ENCODE measurements around the gene ZGLP1.

ZGLP1 gene

GRCh38 chr19:10286803-10287737 lies 22.5 kb downstream of the ZGLP1 start, which contains the start of gene ICAM4:
ICAM4 (plus strand) TSS chr19:10286955; CDS start chr19:10287013, 58 bp downstream.
- DNase-seq, result peak in 1 of 2 donors; percentile 35
- H2AFZ ChIP-seq (ENCODE audit: insufficient read depth, low read length, poor library complexity), result no peak within 1 kb of the TSS
- no peak within 1 kb of the TSS for H3K4me2 ChIP-seq (ENCODE audit: low read length)
- H3K27ac ChIP-seq (ENCODE audit: low read depth, low read length), result no peak within 1 kb of the TSS
- no peak within 1 kb of the TSS for H4K8ac ChIP-seq (ENCODE audit: low read depth, low read length)
- peaks cover 0 to 2% of the 10 kb centered on the region in 2 experiments for H3K36me3 ChIP-seq (ENCODE audit: control insufficient read depth in 1 of 2, insufficient read depth in 2 of 2, low read length in 2 of 2)
- no peak within 1 kb of the TSS for H2AK5ac ChIP-seq (ENCODE audit: low read length)
- H3K9ac ChIP-seq (ENCODE audit: low read length), result no peak within 1 kb of the TSS
- no peaks in the 10 kb centered on the region for H3K79me2 ChIP-seq (ENCODE audit: control insufficient read depth, insufficient read depth, low read length, poor library complexity)
- peaks cover 53% of the 10 kb centered on the region for H3K27me3 ChIP-seq (ENCODE audit: insufficient read depth, low read length)
- H2BK12ac ChIP-seq (ENCODE audit: low read length), result no peak within 1 kb of the TSS
- no peak within 1 kb of the TSS for H3K23ac ChIP-seq (ENCODE audit: low read length)
- peaks cover 21% of the 10 kb centered on the region for H3K9me3 ChIP-seq (ENCODE audit: insufficient read depth, low read depth, low read length)
- no peaks in the 10 kb centered on the region for H3K79me1 ChIP-seq (ENCODE audit: low read length)
- no peak within 1 kb of the TSS for H2BK120ac ChIP-seq (ENCODE audit: insufficient read depth, low read length, poor library complexity)
- H3K4ac ChIP-seq (ENCODE audit: low read depth, low read length), result no peak within 1 kb of the TSS
- no peak within 1 kb of the TSS for H4K91ac ChIP-seq (ENCODE audit: low read depth, low read length)
- no peak within 1 kb of the TSS for H4K12ac ChIP-seq (ENCODE audit: low read depth, low read length)
- no CpG with 5 or more reads among the region's 59 CpGs for WGBS (ENCODE audit: extremely low coverage, insufficient coverage, insufficient read length)
- peaks cover 12 to 17% of the 10 kb centered on the region in 2 experiments for H3K4me1 ChIP-seq (ENCODE audit: control insufficient read depth in 1 of 2, insufficient read depth in 2 of 2, low read length in 2 of 2)
- peak within 1 kb of the TSS; percentile 62 for H3K4me3 ChIP-seq (ENCODE audit: low read depth, low read length)
- no peak within 1 kb of the TSS for H3K14ac ChIP-seq (ENCODE audit: low read length)
- H2BK5ac ChIP-seq (ENCODE audit: low read depth, low read length, poor library complexity), result no peak within 1 kb of the TSS
- H3K18ac ChIP-seq (ENCODE audit: low read length), result no peak within 1 kb of the TSS

GRCh38 chr19:10285393-10285792 lies 24.2 kb downstream of the ZGLP1 start:
- Histone ChIP-seq H3K36me3 (ENCODE audit: control insufficient read depth in 1 of 2, insufficient read depth in 2 of 2, low read length in 2 of 2) (peaks cover 0 to 2% of the 10 kb centered on the region in 2 experiments), H3K18ac (ENCODE audit: low read length) (no peak overlapping the region), H4K91ac (ENCODE audit: low read depth, low read length) (no peak overlapping the region), H2BK5ac (ENCODE audit: low read depth, low read length, poor library complexity) (no peak overlapping the region), H2AFZ (ENCODE audit: insufficient read depth, low read length, poor library complexity) (no peak overlapping the region), H3K4me3 (ENCODE audit: low read depth, low read length) (peak overlapping the region; percentile 34), H3K4me1 (ENCODE audit: control insufficient read depth in 1 of 2, insufficient read depth in 2 of 2, low read length in 2 of 2) (peaks cover 8 to 10% of the 10 kb centered on the region in 2 experiments), H3K27ac (ENCODE audit: low read depth, low read length) (no peak overlapping the region), H3K23ac (ENCODE audit: low read length) (no peak overlapping the region), H3K9me3 (ENCODE audit: insufficient read depth, low read depth, low read length) (peaks cover 19% of the 10 kb centered on the region), H3K14ac (ENCODE audit: low read length) (no peak overlapping the region), H2AK5ac (ENCODE audit: low read length) (no peak overlapping the region), H3K4me2 (ENCODE audit: low read length) (no peak overlapping the region), H3K27me3 (ENCODE audit: insufficient read depth, low read length) (peaks cover 36% of the 10 kb centered on the region), H3K79me1 (ENCODE audit: low read length) (no peaks in the 10 kb centered on the region), H2BK12ac (ENCODE audit: low read length) (no peak overlapping the region), H4K8ac (ENCODE audit: low read depth, low read length) (no peak overlapping the region), H4K12ac (ENCODE audit: low read depth, low read length) (no peak overlapping the region), H2BK120ac (ENCODE audit: insufficient read depth, low read length, poor library complexity) (no peak overlapping the region), H3K79me2 (ENCODE audit: control insufficient read depth, insufficient read depth, low read length, poor library complexity) (no peaks in the 10 kb centered on the region), H3K9ac (ENCODE audit: low read length) (no peak overlapping the region), H3K4ac (ENCODE audit: low read depth, low read length) (no peak overlapping the region)
- no CpG with 5 or more reads among the region's 4 CpGs for WGBS (ENCODE audit: extremely low coverage, insufficient coverage, insufficient read length)
- no peak for DNase-seq

GRCh38 chr19:10284960-10285278 lies 24.7 kb downstream of the ZGLP1 start:
- peaks cover 0 to 2% of the 10 kb centered on the region in 2 experiments for H3K36me3 ChIP-seq (ENCODE audit: control insufficient read depth in 1 of 2, insufficient read depth in 2 of 2, low read length in 2 of 2)
- no peaks in the 10 kb centered on the region for H3K79me1 ChIP-seq (ENCODE audit: low read length)
- no peak overlapping the region for H3K18ac ChIP-seq (ENCODE audit: low read length)
- no peak overlapping the region for H4K8ac ChIP-seq (ENCODE audit: low read depth, low read length)
- H3K27ac ChIP-seq (ENCODE audit: low read depth, low read length), result no peak overlapping the region
- peaks cover 19% of the 10 kb centered on the region for H3K9me3 ChIP-seq (ENCODE audit: insufficient read depth, low read depth, low read length)
- no peak overlapping the region for H3K23ac ChIP-seq (ENCODE audit: low read length)
- no peak overlapping the region for H2BK120ac ChIP-seq (ENCODE audit: insufficient read depth, low read length, poor library complexity)
- no peak overlapping the region for H2AK5ac ChIP-seq (ENCODE audit: low read length)
- H3K9ac ChIP-seq (ENCODE audit: low read length), result no peak overlapping the region
- H3K4ac ChIP-seq (ENCODE audit: low read depth, low read length), result no peak overlapping the region
- no peak overlapping the region for H4K12ac ChIP-seq (ENCODE audit: low read depth, low read length)
- peaks cover 8 to 10% of the 10 kb centered on the region in 2 experiments for H3K4me1 ChIP-seq (ENCODE audit: control insufficient read depth in 1 of 2, insufficient read depth in 2 of 2, low read length in 2 of 2)
- H2AFZ ChIP-seq (ENCODE audit: insufficient read depth, low read length, poor library complexity), result no peak overlapping the region
- H3K27me3 ChIP-seq (ENCODE audit: insufficient read depth, low read length), result peaks cover 31% of the 10 kb centered on the region
- H3K4me3 ChIP-seq (ENCODE audit: low read depth, low read length), result peak overlapping the region; percentile 34
- no peak overlapping the region for H2BK12ac ChIP-seq (ENCODE audit: low read length)
- no CpG with 5 or more reads among the region's 13 CpGs for WGBS (ENCODE audit: extremely low coverage, insufficient coverage, insufficient read length)
- H4K91ac ChIP-seq (ENCODE audit: low read depth, low read length), result no peak overlapping the region
- no peaks in the 10 kb centered on the region for H3K79me2 ChIP-seq (ENCODE audit: control insufficient read depth, insufficient read depth, low read length, poor library complexity)
- DNase-seq, result no peak
- no peak overlapping the region for H3K4me2 ChIP-seq (ENCODE audit: low read length)
- no peak overlapping the region for H3K14ac ChIP-seq (ENCODE audit: low read length)
- no peak overlapping the region for H2BK5ac ChIP-seq (ENCODE audit: low read depth, low read length, poor library complexity)

- Histone ChIP-seq H2BK12ac (ENCODE audit: low read length) (no peak overlapping the region), H3K23ac (ENCODE audit: low read length) (no peak overlapping the region), H3K27me3 (ENCODE audit: insufficient read depth, low read length) (peaks cover 25% of the 10 kb centered on the region), H3K14ac (ENCODE audit: low read length) (no peak overlapping the region), H2AK5ac (ENCODE audit: low read length) (no peak overlapping the region), H4K8ac (ENCODE audit: low read depth, low read length) (no peak overlapping the region), H4K91ac (ENCODE audit: low read depth, low read length) (no peak overlapping the region), H3K9me3 (ENCODE audit: insufficient read depth, low read depth, low read length) (peaks cover 16% of the 10 kb centered on the region), H3K4me3 (ENCODE audit: low read depth, low read length) (no peak overlapping the region), H3K18ac (ENCODE audit: low read length) (no peak overlapping the region), H3K4me2 (ENCODE audit: low read length) (no peak overlapping the region), H3K27ac (ENCODE audit: low read depth, low read length) (no peak overlapping the region), H3K79me2 (ENCODE audit: control insufficient read depth, insufficient read depth, low read length, poor library complexity) (no peaks in the 10 kb centered on the region), H3K79me1 (ENCODE audit: low read length) (no peaks in the 10 kb centered on the region), H2AFZ (ENCODE audit: insufficient read depth, low read length, poor library complexity) (no peak overlapping the region), H4K12ac (ENCODE audit: low read depth, low read length) (no peak overlapping the region), H3K4ac (ENCODE audit: low read depth, low read length) (no peak overlapping the region), H3K36me3 (ENCODE audit: control insufficient read depth in 1 of 2, insufficient read depth in 2 of 2, low read length in 2 of 2) (peaks cover 0 to 2% of the 10 kb centered on the region in 2 experiments), H3K9ac (ENCODE audit: low read length) (no peak overlapping the region), H2BK120ac (ENCODE audit: insufficient read depth, low read length, poor library complexity) (no peak overlapping the region), H2BK5ac (ENCODE audit: low read depth, low read length, poor library complexity) (no peak overlapping the region), H3K4me1 (ENCODE audit: control insufficient read depth in 1 of 2, insufficient read depth in 2 of 2, low read length in 2 of 2) (peaks cover 7 to 8% of the 10 kb centered on the region in 2 experiments)
- no peak for DNase-seq
- WGBS (ENCODE audit: extremely low coverage, insufficient coverage, insufficient read length), result no CpG with 5 or more reads among the region's 34 CpGs
Measured at GRCh38 chr19:10284065-10284959, 25.3 kb downstream of the ZGLP1 start.

Measured in trophoblast cell (in vitro differentiated cells and primary cell).